SK-N-SH (cell line): ENCODE results near the gene POC1B. TPM values are rescaled to one million over a fixed set of nuclear protein-coding genes. Genes with fewer than 3 reads are reported as not detected.

Source experiments
- CTCF ChIA-PET: fragments of 300-600, 350-600 bp; formaldehyde crosslinking; extraction: SDS; loops from one replicate; lab custom pipeline; 2021; lab: Yijun Ruan, JAX
- POLR2A ChIA-PET: fragments of 350-600 bp; sonication (Branson Sonifier 250); formaldehyde crosslinking; extraction: SDS; loops from one replicate; lab custom pipeline; 2020; ENCODE audit warnings: antibody characterized with exemption, inconsistent platforms; lab: Yijun Ruan, JAX
- DNase-seq: peaks from one replicate; pipeline ENCODE4 v3.0.0; 2012
- H2AFZ ChIP-seq: fragments of 200-600 bp; sonication (generic); 2 replicates; pipeline ENCODE4 v1.8.1; 2016; ENCODE audit warnings: antibody characterized with exemption, mild to moderate bottlenecking, low read depth
- H3F3A ChIP-seq: fragments of 200-600 bp; sonication (generic); replicated peaks from 2 replicates; pipeline ENCODE3; 2016; ENCODE audit warnings: antibody characterized with exemption, mild to moderate bottlenecking; ENCODE audit not compliant: insufficient read depth
- H3K27ac ChIP-seq, 2 experiments: fragments of 200-500 bp in 1 of 2; fragments of 200-600 bp in 1 of 2; sonication (Bioruptor generic) in 1 of 2; sonication (generic), shearing (Covaris generic) in 1 of 2; 2 replicates each; pipeline versions ENCODE4 v1.5.1 to v1.6.1; 2014 to 2016; ENCODE audit warnings: low read depth in 2 of 2, inconsistent platforms in 1 of 2, low read length in 1 of 2, mild to moderate bottlenecking in 1 of 2, mixed read lengths in 1 of 2
- H3K27me3 ChIP-seq: fragments of 200-600 bp; sonication (generic), shearing (Covaris generic); 2 replicates; pipeline ENCODE4 v1.6.1; 2016; ENCODE audit warnings: mixed run types; ENCODE audit not compliant: insufficient read depth
- H3K36me3 ChIP-seq, 2 experiments: fragments of 200-500 bp in 1 of 2; fragments of 200-600 bp in 1 of 2; sonication (Bioruptor generic) in 1 of 2; sonication (generic) in 1 of 2; replicated peaks in 1 of 2; 2 replicates each; pipeline versions ENCODE3 to v1.5.1; 2014 to 2016; ENCODE audit warnings: low read length in 1 of 2, mild to moderate bottlenecking in 1 of 2; ENCODE audit not compliant: insufficient read depth in 2 of 2, control insufficient read depth in 1 of 2
- H3K4me1 ChIP-seq, 2 experiments: fragments of 200-500 bp in 1 of 2; fragments of 200-600 bp in 1 of 2; sonication (Bioruptor generic) in 1 of 2; sonication (generic), shearing (Covaris generic) in 1 of 2; 2 replicates each; pipeline versions ENCODE4 v1.5.1 to v1.6.1; 2014 to 2016; ENCODE audit warnings: low read depth in 1 of 2, low read length in 1 of 2, mixed run types in 1 of 2; ENCODE audit not compliant: insufficient read depth in 2 of 2, control insufficient read depth in 1 of 2
- H3K4me2 ChIP-seq: fragments of 200-600 bp; sonication (generic), shearing (Covaris generic); 2 replicates; pipeline ENCODE4 v1.6.1; 2017; ENCODE audit warnings: mixed run types
- H3K4me3 ChIP-seq, 2 experiments: fragments of 200-500 bp in 1 of 2; fragments of 200-600 bp in 1 of 2; sonication (Bioruptor generic) in 1 of 2; sonication (generic), shearing (Covaris generic) in 1 of 2; 2 replicates each; pipeline versions ENCODE4 v1.5.1 to v1.8.1; 2014 to 2016; ENCODE audit warnings: low read depth in 2 of 2, inconsistent platforms in 1 of 2, low read length in 1 of 2, mild to moderate bottlenecking in 1 of 2, mixed read lengths in 1 of 2, moderate library complexity in 1 of 2
- H3K79me2 ChIP-seq: fragments of 200-600 bp; sonication (generic); 2 replicates; pipeline ENCODE4 v1.8.1; 2017; ENCODE audit warnings: mild to moderate bottlenecking; ENCODE audit not compliant: insufficient read depth
- H3K9ac ChIP-seq: fragments of 200-600 bp; sonication (generic); 2 replicates; pipeline ENCODE4 v1.6.1; 2017; ENCODE audit warnings: mixed run types
- H3K9me2 ChIP-seq: fragments of 200-600 bp; sonication (generic); 2 replicates; pipeline ENCODE4 v1.6.1; 2017; ENCODE audit warnings: mixed run types
- H3K9me3 ChIP-seq: fragments of 200-600 bp; sonication (generic); 2 replicates; pipeline ENCODE4 v1.6.1; 2017; ENCODE audit warnings: mixed run types, mild to moderate bottlenecking, moderate library complexity
- H4K20me1 ChIP-seq: fragments of 200-600 bp; sonication (generic); 2 replicates; pipeline ENCODE4 v1.6.1; 2017; ENCODE audit warnings: mild to moderate bottlenecking, mixed run types; ENCODE audit not compliant: insufficient read depth
- EZH2phosphoT487 ChIP-seq: fragments of 200-600 bp; sonication (generic); IDR thresholded peaks from 2 replicates; pipeline ENCODE4 v1.6.1; 2017; ENCODE audit warnings: low read depth, mixed run types, mild to moderate bottlenecking, antibody characterized with exemption, moderate library complexity, borderline replicate concordance
- FOXM1 ChIP-seq: IDR thresholded peaks from 2 replicates; pipeline ENCODE4 v1.4.0; 2012; ENCODE audit warnings: low read depth, mild to moderate bottlenecking
- MXI1 ChIP-seq: IDR thresholded peaks from 2 replicates; pipeline ENCODE4 v1.6.1; 2012; ENCODE audit warnings: mild to moderate bottlenecking, low read depth, low read length, improper control_type of control experiment
- NFIC ChIP-seq: IDR thresholded peaks from 2 replicates; pipeline ENCODE4 v1.4.0; 2012; ENCODE audit warnings: borderline replicate concordance
- NRF1 ChIP-seq: IDR thresholded peaks from 2 replicates; pipeline ENCODE4 v1.6.1; 2012; ENCODE audit warnings: low read depth, mild to moderate bottlenecking, low read length
- RAD21 ChIP-seq: IDR thresholded peaks from 2 replicates; pipeline ENCODE4 v1.6.1; 2012; ENCODE audit warnings: mild to moderate bottlenecking, low read length
- RFX5 ChIP-seq: IDR thresholded peaks from 2 replicates; pipeline ENCODE4 v1.6.1; 2012; ENCODE audit warnings: mild to moderate bottlenecking, improper control_type of control experiment, low read length
- SIN3A ChIP-seq: IDR thresholded peaks from 2 replicates; pipeline ENCODE4 v1.6.1; 2012; ENCODE audit warnings: low read depth, mild to moderate bottlenecking, low read length, moderate library complexity, borderline replicate concordance
- SMC3 ChIP-seq: IDR thresholded peaks from 2 replicates; pipeline ENCODE4 v1.6.1; 2012; ENCODE audit warnings: low read depth, low read length, improper control_type of control experiment
- TAF1 ChIP-seq: IDR thresholded peaks from 2 replicates; pipeline ENCODE4 v1.6.1; 2012; ENCODE audit warnings: low read depth, mild to moderate bottlenecking, low read length, moderate library complexity, borderline replicate concordance
- TCF12 ChIP-seq: IDR thresholded peaks from 2 replicates; pipeline ENCODE4 v1.4.0; 2012
- YY1 ChIP-seq: IDR thresholded peaks from 2 replicates; pipeline ENCODE4 v1.4.0; 2012; ENCODE audit warnings: low read depth, mild to moderate bottlenecking
- WGBS: methylation state at CpG from one replicate; pipeline ENCODE4 v1.1.6; 2017; ENCODE audit warnings: low lambda C conversion rate; 5-methylcytosine and 5-hydroxymethylcytosine counted together
- polyA plus RNA-seq, 3 experiments: library from polyadenylated mRNA; depleted of rRNA; stranded (reverse); fragments of >200 nt; gene quantifications; 2 replicates each; pipeline ENCODE4 v1.2.3, GENCODE V29; 2012
- TF ChIP-seq, protein P1 (sequence below): fragments of 150-350 bp; IDR thresholded peaks from 2 replicates; pipeline ENCODE4 v1.6.1; 2016; ENCODE audit warnings: mild to moderate bottlenecking, low read depth, low read length
- TF ChIP-seq, protein P2 (sequence below): fragments of 150-350 bp; IDR thresholded peaks from 2 replicates; pipeline ENCODE4 v1.6.1; 2017; ENCODE audit warnings: antibody characterized with exemption, low read length, low read depth, borderline replicate concordance
- TF ChIP-seq, protein P3 (sequence below): IDR thresholded peaks from 2 replicates; pipeline ENCODE4 v1.4.0; 2012; ENCODE audit warnings: low read depth, borderline replicate concordance
- TF ChIP-seq, protein P4 (sequence below): IDR thresholded peaks from 2 replicates; pipeline ENCODE4; 2012
- TF ChIP-seq, protein P5 (sequence below): IDR thresholded peaks from 2 replicates; pipeline ENCODE4 v1.4.0; 2012; ENCODE audit warnings: low read depth, borderline replicate concordance

Gene POC1B
- polyA plus RNA-seq, 1 of the 3 experiments (the other 2 are of a cell fraction): 4.0 TPM

DNA sequence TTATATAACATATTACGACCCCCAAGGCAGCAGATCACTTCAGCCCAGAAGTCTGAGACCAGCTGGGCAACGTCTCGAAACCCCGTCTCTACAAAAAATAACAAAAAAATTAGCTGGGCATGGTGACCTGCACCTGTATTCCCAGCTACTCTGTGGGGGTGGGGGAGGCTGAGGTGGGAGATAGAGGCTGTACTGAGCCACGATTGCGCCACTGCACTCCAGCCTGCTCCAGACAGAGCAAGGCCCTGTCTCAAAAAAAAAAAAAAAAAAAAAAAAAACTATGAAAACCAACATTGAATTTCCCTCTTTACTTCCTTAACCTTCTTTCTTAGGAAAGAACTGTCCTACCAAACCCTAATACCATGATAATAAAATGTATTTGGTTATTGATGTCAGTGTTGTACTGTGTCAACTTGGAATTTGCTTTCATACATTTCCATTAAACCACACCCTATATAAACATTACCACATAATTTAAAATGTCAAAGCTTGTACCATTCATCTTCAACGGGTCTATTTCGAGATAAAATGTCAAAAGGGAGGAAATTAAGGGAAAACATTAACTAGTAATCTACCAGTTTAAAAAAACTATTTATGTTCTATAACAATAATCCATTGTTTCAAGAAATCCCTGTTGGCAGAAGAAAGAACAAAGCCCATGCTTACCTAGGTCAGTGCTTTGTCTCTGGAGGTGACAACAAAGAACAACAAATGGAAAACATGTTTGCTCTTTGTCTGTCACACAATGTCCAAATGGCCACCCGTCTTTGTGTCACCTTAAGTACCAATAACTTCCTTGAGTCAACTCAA is 18.6 kb downstream of the POC1B start:
- Histone ChIP-seq H3K4me2 (no peak overlapping the region), H4K20me1 (no peaks in the 10 kb centered on the region), H3K27ac (no peak overlapping the region), H3K9ac (no peak overlapping the region), H3K27me3 (no peaks in the 10 kb centered on the region), H3K4me1 (no peaks in the 10 kb centered on the region), H3K9me3 (no peaks in the 10 kb centered on the region), H3K9me2 (no peaks in the 10 kb centered on the region), H3K79me2 (no peaks in the 10 kb centered on the region), H3F3A (no peaks in the 10 kb centered on the region)
- DNase-seq: no peak
- ChIA-PET CTCF (interaction anchor here (1.2 to 1.4 kb wide), 4 partner anchors 10 to 490 kb away, joined by 3 to 5 read pairs (median 4); no protein-coding TSS in a partner anchor), POLR2A (no interaction called here)
- no peak for TF ChIP-seq YY1
- TF ChIP-seq, protein P1, sequence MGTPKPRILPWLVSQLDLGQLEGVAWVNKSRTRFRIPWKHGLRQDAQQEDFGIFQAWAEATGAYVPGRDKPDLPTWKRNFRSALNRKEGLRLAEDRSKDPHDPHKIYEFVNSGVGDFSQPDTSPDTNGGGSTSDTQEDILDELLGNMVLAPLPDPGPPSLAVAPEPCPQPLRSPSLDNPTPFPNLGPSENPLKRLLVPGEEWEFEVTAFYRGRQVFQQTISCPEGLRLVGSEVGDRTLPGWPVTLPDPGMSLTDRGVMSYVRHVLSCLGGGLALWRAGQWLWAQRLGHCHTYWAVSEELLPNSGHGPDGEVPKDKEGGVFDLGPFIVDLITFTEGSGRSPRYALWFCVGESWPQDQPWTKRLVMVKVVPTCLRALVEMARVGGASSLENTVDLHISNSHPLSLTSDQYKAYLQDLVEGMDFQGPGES: no peak
- no peak for TF ChIP-seq RFX5
- no peak for TF ChIP-seq FOXM1
- TF ChIP-seq, protein P2, sequence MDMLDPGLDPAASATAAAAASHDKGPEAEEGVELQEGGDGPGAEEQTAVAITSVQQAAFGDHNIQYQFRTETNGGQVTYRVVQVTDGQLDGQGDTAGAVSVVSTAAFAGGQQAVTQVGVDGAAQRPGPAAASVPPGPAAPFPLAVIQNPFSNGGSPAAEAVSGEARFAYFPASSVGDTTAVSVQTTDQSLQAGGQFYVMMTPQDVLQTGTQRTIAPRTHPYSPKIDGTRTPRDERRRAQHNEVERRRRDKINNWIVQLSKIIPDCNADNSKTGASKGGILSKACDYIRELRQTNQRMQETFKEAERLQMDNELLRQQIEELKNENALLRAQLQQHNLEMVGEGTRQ: no peak
- TF ChIP-seq, protein P3, sequence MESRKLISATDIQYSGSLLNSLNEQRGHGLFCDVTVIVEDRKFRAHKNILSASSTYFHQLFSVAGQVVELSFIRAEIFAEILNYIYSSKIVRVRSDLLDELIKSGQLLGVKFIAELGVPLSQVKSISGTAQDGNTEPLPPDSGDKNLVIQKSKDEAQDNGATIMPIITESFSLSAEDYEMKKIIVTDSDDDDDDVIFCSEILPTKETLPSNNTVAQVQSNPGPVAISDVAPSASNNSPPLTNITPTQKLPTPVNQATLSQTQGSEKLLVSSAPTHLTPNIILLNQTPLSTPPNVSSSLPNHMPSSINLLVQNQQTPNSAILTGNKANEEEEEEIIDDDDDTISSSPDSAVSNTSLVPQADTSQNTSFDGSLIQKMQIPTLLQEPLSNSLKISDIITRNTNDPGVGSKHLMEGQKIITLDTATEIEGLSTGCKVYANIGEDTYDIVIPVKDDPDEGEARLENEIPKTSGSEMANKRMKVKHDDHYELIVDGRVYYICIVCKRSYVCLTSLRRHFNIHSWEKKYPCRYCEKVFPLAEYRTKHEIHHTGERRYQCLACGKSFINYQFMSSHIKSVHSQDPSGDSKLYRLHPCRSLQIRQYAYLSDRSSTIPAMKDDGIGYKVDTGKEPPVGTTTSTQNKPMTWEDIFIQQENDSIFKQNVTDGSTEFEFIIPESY: no peak
- no peak for TF ChIP-seq TCF12
- no peak for TF ChIP-seq TAF1
- TF ChIP-seq MXI1: no peak
- TF ChIP-seq, all 33 proteins: peak for 0
- Histone ChIP-seq H3K4me3 (no peak overlapping the region), H2AFZ (no peak overlapping the region), H3K36me3 (no peaks in the 10 kb centered on the region)
- 83% methylated on average over 9 of the region's 9 CpGs for WGBS

DNA sequence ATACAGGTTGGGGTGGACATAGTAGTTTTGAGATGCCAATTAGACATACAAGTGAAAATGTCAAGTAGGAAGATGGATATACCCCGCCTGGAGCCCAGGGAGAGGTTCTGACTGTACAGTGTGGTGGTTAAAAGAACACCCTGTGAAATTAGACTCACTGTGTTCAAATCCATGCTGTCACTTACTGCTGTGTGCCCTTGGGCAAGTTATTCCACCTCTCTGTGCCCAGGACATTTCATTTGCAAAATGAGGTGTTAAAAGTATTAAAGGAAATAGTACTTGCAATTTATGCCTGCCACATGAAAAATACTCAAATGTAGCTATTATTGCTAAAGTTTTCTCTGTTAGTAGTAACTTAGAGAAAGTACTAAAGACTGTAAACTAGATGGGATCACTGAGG is 19.8 kb downstream of the POC1B start:
- ChIA-PET CTCF (interaction anchor here (0.8 to 1.4 kb wide), 3 partner anchors 11 to 23 kb away, joined by 3 to 4 read pairs (median 3); partner anchors contain the start of gene POC1B), POLR2A (no interaction called here)
- Histone ChIP-seq H3F3A (no peaks in the 10 kb centered on the region), H3K4me1 (no peaks in the 10 kb centered on the region), H3K36me3 (no peaks in the 10 kb centered on the region), H3K79me2 (no peaks in the 10 kb centered on the region), H3K9ac (no peak overlapping the region), H4K20me1 (no peaks in the 10 kb centered on the region), H3K4me2 (no peak overlapping the region), H3K9me2 (no peaks in the 10 kb centered on the region), H2AFZ (no peak overlapping the region), H3K4me3 (no peak overlapping the region), H3K27ac (no peak overlapping the region), H3K27me3 (no peaks in the 10 kb centered on the region), H3K9me3 (no peaks in the 10 kb centered on the region)
- 33% methylated on average over 1 of the region's 1 CpG for WGBS
- no peak for DNase-seq
- TF ChIP-seq, protein P4, sequence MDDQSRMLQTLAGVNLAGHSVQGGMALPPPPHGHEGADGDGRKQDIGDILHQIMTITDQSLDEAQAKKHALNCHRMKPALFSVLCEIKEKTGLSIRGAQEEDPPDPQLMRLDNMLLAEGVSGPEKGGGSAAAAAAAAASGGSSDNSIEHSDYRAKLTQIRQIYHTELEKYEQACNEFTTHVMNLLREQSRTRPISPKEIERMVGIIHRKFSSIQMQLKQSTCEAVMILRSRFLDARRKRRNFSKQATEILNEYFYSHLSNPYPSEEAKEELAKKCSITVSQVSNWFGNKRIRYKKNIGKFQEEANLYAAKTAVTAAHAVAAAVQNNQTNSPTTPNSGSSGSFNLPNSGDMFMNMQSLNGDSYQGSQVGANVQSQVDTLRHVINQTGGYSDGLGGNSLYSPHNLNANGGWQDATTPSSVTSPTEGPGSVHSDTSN: no peak
- no peak for TF ChIP-seq EZH2phosphoT487
- no peak for TF ChIP-seq RAD21
- TF ChIP-seq SMC3: no peak
- no peak for TF ChIP-seq SIN3A
- TF ChIP-seq YY1: no peak
- TF ChIP-seq MXI1: no peak
- TF ChIP-seq NRF1: no peak
- TF ChIP-seq, protein P1: no peak
- TF ChIP-seq, protein P5, sequence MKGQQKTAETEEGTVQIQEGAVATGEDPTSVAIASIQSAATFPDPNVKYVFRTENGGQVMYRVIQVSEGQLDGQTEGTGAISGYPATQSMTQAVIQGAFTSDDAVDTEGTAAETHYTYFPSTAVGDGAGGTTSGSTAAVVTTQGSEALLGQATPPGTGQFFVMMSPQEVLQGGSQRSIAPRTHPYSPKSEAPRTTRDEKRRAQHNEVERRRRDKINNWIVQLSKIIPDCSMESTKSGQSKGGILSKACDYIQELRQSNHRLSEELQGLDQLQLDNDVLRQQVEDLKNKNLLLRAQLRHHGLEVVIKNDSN: no peak
- TF ChIP-seq NFIC: no peak
